DND-41 (cell line): ENCODE data around the gene ASIC3.

Source experiments
- CTCF ChIP-seq: IDR thresholded peaks from 2 replicates; pipeline ENCODE4 v1.5.1; 2012; ENCODE audit warnings: borderline replicate concordance, low read length, moderate library complexity, mild to moderate bottlenecking; ENCODE audit not compliant: poor library complexity, severe bottlenecking; ENCODE audit errors: extremely low read depth
- EZH2 ChIP-seq: IDR thresholded peaks from 3 replicates; pipeline ENCODE4 v1.6.1; 2012; ENCODE audit warnings: borderline replicate concordance, low read depth, mild to moderate bottlenecking, moderate library complexity, low read length, inconsistent platforms; ENCODE audit not compliant: severe bottlenecking

GRCh38 chr7:151011097-151011409, 37.3 kb upstream of the ASIC3 start:
- no peak for TF ChIP-seq EZH2
- TF ChIP-seq CTCF: no peak
